Activated T-cell treated with anti-CD3 and anti-CD28 coated beads, Interleukin-2, amount 50 U/mL, for 24 hours (primary cell): ENCODE results near the gene SLC16A8.
"Not testable (repeated sequence)": the region's sequence is repeated elsewhere in the genome, so short reads cannot be mapped to it uniquely, and the experiment has no call there.

Source experiments
- DNase-seq: peaks from one replicate; pipeline ENCODE4 v3.0.0-alpha.2; 2020
- H3K27ac Mint-ChIP-seq: 2 replicates; pipeline ENCODE4 v1.8.0; 2020; ENCODE audit warnings: mild to moderate bottlenecking, mixed read lengths
- H3K27me3 Mint-ChIP-seq: 2 replicates; pipeline ENCODE4 v1.8.0; 2020; ENCODE audit warnings: mixed read lengths
- H3K36me3 Mint-ChIP-seq: 2 replicates; pipeline ENCODE4 v1.8.0; 2020; ENCODE audit warnings: low read depth, mixed read lengths
- H3K4me1 Mint-ChIP-seq: 2 replicates; pipeline ENCODE4 v1.8.0; 2020; ENCODE audit warnings: low read depth, mixed read lengths
- H3K4me3 Mint-ChIP-seq: 2 replicates; pipeline ENCODE4 v1.8.0; 2020; ENCODE audit warnings: mild to moderate bottlenecking, moderate library complexity, mixed read lengths
- H3K9me3 Mint-ChIP-seq: 2 replicates; pipeline ENCODE4 v1.8.0; 2020; ENCODE audit warnings: mixed read lengths

Gene SLC16A8

DNA sequence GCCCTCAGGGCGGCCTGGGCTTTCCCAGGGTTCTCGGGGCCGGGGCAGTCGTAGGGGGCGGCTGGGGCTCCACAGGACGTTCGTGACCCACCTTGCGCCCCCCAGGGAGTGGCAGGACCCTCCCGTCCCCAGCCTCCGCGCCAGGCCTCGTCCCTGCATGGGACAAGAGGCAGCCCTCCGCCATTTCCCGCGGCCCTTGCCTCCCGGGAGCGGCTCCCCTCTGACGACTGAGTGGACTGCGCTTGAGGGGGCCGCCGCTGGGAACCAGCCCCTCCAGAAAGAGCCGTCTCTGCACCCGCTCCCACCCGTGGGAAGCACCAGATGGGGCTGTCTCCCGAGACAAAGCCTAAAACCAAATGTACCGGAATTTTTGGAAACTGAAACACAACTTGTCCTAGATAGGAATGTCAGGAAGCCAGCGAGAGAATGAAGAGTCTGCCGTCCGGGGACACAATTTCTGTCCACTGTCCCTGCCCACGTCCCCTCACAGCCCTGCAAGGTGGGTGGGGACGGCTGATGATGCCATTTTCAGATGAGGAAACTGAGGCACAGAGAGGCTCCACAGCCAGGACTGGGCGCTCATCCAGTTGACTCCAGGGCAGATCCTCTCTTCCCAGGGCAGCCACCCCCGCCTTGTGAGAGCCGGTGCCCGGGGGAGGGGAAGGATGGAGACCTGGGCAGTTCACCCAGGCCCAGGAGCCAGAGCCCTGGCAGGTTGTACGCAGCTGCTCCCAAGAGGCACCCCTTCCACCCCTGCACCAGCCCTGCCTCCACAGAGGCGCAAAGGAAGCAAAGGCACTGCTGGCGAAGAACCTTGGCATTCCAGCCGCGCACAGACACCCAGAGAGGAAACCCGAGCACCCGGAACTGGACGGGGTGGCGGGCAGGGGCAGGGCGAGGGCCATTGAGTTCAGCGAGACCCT lies 44.8 kb downstream of the SLC16A8 start:
- H3K27me3 Mint-ChIP-seq, result no peaks in the 10 kb centered on the region
- no peaks in the 10 kb centered on the region for H3K9me3 Mint-ChIP-seq
- H3K4me3 Mint-ChIP-seq, result no peak overlapping the region

DNA sequence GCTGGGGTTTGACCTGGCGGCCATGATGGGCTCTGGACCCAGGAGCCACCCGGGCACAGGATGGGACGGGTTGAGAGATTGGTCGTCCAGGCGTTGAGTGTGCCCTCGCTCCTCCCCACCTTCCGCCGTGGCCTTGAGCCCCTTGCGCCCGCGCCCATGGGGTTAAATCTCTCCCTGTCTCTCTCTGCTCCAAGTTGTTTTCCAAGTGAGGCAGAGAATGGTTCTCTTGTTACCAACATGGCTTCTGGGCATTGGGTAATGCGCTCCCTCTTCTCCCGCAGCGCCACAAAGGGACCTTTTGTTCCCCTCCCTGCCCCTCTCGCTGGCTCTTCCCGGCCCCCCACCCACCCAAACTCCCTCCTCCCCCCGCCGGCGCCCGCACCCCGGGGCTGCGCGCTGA lies 45.6 kb downstream of the SLC16A8 start:
- Mint-ChIP-seq H3K4me1 (no peaks in the 10 kb centered on the region), H3K27ac (no peak overlapping the region), H3K27me3 (no peaks in the 10 kb centered on the region), H3K36me3 (no peaks in the 10 kb centered on the region), H3K9me3 (no peaks in the 10 kb centered on the region), H3K4me3 (no peak overlapping the region)
- no peak for DNase-seq

More for the DNA sequence above, 44.8 kb downstream of the SLC16A8 start:
- H3K27ac Mint-ChIP-seq, result no peak overlapping the region
- no peaks in the 10 kb centered on the region for H3K36me3 Mint-ChIP-seq
- no peak for DNase-seq
- no peaks in the 10 kb centered on the region for H3K4me1 Mint-ChIP-seq

DNA sequence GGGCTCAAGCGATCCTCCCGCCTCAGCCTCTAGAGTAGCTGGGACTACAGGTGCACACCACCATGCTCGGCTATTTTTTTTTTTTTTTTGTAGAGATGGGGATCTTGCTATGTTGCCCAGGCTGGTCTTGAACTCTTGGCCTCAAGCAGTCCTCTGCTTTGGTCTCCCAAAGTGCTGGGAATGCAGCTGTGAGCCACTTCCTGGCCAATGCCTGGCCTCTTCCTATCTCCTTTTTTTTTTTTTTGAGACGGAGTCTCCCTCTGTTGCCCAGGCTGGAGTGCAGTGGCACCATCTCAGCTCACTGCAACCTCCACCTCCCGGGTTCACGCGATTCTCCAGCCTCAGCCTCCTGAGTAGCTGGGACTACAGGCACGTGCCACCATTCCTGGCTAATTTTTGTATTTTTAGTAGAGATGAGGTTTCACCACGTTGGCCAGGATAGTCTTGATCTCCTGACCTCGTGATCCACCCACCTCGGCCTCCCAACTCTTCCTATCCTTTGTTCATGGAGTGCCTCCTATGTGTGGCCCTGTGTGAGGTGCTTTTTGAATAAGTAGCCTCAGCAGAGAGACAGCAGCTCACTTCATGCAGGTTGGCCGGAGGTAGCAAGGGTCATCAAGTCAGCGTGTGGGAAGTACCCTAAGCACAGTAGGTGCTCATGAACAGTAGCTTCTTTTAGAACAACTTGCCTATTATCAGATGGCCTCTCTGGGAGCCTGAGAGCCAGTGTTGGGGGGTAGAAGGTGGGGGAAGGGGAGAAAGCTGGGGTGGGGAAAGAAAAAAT lies 46.4 kb downstream of the SLC16A8 start:
- not testable (repeated sequence) for H3K4me1 Mint-ChIP-seq, H3K9me3 Mint-ChIP-seq, H3K27ac Mint-ChIP-seq, DNase-seq, H3K4me3 Mint-ChIP-seq, H3K27me3 Mint-ChIP-seq, H3K36me3 Mint-ChIP-seq

DNA sequence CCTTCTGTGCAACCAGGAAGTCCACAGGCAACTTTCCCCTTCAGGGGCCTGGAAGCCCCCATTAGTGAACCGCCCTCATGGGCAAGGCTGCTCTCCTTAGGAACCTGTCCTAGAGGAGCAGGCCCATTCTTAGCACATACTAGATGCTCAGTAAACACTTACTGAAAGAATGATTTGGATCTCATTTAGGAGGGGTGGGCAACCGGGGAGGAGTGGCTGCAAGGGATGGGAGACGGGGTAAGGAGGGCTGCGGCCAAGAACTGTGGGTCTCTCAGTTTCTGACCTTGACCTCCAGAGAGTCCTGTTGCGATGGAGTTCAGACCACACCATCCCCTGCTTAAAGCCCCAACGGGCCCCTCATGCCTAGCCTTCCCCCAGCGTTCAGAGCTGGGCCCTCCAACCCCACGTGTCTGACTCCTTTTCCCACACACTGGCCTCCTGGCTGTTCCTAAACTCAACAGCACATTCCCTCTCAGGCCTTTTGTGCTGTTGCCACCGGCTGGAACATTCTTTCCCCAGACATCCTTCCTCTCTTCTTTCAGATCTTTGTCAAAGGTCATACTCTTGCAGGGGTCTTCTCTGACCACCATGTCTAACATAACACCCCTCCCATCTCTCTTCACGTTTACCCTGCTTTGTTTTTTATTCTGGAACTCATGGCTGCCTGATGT lies 47.5 kb downstream of the SLC16A8 start:
- Mint-ChIP-seq H3K4me3 (no peak overlapping the region), H3K27ac (no peak overlapping the region), H3K27me3 (no peaks in the 10 kb centered on the region), H3K36me3 (no peaks in the 10 kb centered on the region), H3K9me3 (no peaks in the 10 kb centered on the region), H3K4me1 (no peaks in the 10 kb centered on the region)
- DNase-seq, result no peak

DNA sequence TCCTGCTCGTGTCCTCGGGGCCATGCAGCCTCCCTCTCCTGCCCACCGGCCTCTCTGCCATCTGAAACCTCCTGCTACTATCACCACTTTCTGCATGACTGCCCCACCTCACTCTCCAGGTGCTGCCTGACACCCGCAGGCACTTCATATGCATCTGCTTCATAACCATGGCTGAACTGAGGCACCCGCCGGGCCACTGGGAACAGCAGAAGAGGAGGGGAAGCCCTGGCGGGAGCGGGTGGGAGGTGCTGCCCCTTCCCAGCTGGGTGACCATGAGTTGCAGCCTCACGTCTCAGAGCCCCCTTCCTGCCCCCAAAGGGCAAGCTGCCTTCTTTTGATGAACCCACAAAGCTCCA lies 48.5 kb downstream of the SLC16A8 start:
- H3K9me3 Mint-ChIP-seq, result no peaks in the 10 kb centered on the region
- no peak overlapping the region for H3K4me3 Mint-ChIP-seq
- no peaks in the 10 kb centered on the region for H3K27me3 Mint-ChIP-seq
- no peaks in the 10 kb centered on the region for H3K36me3 Mint-ChIP-seq
- no peak overlapping the region for H3K27ac Mint-ChIP-seq
- no peaks in the 10 kb centered on the region for H3K4me1 Mint-ChIP-seq
- no peak for DNase-seq

DNA sequence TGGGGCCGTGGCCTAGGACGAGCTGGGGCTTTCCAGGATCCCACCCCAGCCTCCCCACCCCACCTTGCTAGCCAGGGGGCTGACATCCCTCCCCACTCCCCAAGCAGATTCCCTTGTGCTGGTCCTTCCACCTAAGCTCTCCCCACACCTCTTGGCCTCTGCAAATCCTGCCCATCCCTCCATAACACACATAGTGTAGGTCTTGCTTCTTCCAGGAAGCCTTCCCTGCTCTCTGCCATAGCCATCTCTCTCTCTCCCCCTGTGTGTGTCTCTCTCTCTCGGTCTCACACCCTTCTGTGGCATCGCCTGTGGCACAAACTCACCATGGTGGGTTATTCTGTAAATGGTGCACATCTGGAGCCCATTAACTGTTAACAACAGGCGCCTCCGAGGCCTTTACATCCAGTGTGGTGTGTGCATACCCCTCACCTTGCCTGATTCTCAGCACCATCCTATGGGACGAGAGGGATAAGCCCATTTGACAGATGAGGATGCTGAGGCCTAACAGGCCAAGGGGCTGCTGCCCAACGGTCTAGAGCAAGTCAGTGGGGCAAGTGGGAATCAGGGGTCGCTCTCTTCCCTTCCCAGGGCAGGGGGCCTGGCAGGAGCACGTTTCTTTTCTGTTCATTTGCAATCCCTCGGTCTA lies 49.0 kb downstream of the SLC16A8 start:
- H3K4me3 Mint-ChIP-seq, result no peak overlapping the region
- H3K4me1 Mint-ChIP-seq, result no peaks in the 10 kb centered on the region
- no peaks in the 10 kb centered on the region for H3K9me3 Mint-ChIP-seq
- no peak overlapping the region for H3K27ac Mint-ChIP-seq
- no peak for DNase-seq
- H3K27me3 Mint-ChIP-seq, result no peaks in the 10 kb centered on the region
- no peaks in the 10 kb centered on the region for H3K36me3 Mint-ChIP-seq

DNA sequence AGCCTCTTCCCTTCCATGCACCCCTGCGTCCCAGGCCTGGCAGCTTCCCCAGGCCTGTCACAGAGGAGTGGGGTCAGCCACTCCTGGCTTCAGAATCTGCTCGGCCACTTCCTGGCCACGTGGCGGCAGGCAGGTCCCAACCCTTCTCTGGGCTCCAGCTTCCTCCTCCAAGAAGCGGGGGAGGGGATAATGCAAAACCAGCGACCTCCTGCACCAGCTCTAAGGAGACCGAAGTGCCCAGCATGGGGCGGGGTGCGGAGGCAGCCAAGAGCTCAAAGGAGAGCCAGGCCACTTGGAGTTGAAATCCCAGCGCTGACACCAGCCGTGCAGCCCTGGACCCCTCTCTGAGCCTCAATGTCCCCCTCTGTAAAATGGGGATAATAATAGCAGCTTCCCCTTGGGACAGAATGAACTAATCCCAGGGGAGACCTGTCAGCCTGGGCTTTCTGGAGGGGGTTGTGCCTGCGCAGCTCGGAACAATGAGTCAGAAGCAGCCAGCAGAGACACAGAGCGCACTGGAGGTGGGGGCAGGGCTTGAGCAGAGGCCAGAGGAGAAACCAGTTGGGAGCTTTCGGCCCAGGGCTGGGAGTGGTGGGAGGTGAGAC lies 49.6 kb downstream of the SLC16A8 start:
- Mint-ChIP-seq H3K4me1 (no peaks in the 10 kb centered on the region), H3K9me3 (no peaks in the 10 kb centered on the region), H3K27ac (no peak overlapping the region), H3K4me3 (no peak overlapping the region), H3K27me3 (no peaks in the 10 kb centered on the region), H3K36me3 (no peaks in the 10 kb centered on the region)
- DNase-seq, result no peak

DNA sequence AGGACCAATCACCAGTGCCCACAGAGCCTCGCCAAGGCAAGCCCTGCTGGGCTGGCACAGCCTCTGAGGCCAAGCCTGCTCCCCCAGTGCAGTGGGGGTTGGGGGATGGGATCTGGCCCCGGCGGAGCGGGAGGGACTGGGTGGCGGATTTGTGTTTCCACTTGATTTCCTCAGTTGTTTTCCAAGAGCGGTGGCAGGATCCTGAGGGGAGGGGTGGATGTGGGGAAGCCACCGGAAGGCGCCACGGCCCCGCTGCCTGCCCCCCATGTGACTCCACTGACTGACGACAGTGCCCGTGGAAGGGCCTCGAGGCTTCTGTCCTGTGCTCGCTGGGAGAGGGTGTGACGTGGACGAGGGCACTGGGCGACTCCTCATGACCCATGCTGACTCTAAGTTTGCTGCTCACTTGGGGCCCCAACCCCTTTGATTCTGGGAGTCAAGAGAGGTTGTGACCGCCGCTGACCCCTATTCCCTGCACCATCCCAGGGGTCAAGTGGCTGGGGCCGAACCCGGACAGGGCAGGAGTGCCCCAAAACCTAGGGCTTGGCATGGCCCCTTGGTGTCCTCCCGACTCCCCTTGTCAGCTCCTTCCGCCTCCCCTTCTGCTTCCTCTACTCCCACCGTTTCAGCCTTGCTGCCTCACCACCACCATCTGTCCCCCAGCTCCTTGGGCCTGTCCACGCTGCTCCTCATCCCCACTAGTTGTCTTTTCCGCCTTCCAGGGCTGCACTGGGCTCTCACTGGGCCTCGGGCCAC lies 50.3 kb downstream of the SLC16A8 start:
- Mint-ChIP-seq H3K36me3 (no peaks in the 10 kb centered on the region), H3K27ac (no peak overlapping the region), H3K4me3 (no peak overlapping the region), H3K27me3 (no peaks in the 10 kb centered on the region), H3K4me1 (no peaks in the 10 kb centered on the region), H3K9me3 (no peaks in the 10 kb centered on the region)
- no peak for DNase-seq

DNA sequence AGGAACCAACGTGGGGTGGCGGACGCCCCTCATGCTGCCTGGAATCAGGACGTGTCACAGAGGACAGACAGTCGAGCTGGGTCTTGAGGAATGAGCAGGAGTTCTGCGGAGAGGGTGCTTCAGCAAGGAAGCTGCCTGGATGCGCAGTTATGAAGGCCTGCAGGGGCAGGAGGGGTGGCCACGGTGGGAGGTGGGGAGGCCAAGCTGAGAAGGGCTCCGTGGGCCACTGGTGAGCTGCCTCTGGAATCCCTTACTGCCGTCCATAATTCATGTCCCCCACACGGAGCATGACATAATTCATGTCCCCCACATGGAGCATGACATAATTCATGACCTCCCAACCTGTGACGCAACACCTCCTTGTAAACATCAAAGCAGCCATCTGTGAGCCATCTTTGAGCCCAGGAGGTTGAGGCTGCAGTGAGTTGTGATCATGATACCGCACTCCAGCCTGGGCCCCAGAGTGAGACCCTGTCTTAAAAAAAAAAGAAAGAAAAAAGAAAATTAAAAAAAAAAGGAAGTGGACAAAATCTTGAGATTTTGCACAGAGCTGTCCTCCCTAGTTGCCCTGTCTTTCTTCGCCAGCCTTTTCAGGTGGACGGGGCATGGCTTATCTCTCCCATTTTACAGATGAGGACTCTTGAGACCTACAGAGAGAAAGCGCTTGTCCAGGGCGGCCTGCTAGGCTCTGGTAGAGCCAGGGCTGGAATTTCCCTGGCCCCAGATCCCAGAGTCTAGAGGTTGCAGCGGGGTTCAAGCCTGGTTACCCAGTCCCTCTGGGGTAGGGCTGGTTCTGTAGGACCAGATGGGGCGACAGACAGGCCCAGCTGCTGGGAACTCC lies 51.1 kb downstream of the SLC16A8 start:
- Mint-ChIP-seq H3K27me3 (no peaks in the 10 kb centered on the region), H3K9me3 (no peaks in the 10 kb centered on the region), H3K27ac (no peak overlapping the region), H3K4me3 (no peak overlapping the region), H3K36me3 (no peaks in the 10 kb centered on the region), H3K4me1 (no peaks in the 10 kb centered on the region)
- no peak for DNase-seq

DNA sequence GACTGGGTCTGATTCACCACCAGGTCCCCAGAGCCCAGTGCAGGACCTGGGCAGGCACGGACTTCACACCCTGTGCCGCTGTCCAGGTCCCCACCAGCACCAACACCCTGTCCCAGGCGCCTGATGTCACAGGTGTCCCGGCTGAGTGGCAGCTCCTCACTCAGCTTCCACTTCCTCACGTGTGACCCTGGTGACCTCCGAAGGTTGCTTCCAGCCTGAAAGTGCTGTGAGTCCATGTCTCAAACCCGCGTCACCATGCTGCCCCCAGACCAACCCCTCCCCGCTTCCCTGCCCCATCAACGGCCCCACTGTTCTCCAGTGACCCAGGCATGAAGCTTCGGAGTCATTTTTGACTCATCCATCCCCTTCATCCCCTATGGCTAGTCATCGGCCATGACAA lies 52.5 kb downstream of the SLC16A8 start:
- H3K4me1 Mint-ChIP-seq, result no peaks in the 10 kb centered on the region
- no peaks in the 10 kb centered on the region for H3K9me3 Mint-ChIP-seq
- no peaks in the 10 kb centered on the region for H3K27me3 Mint-ChIP-seq
- H3K36me3 Mint-ChIP-seq, result no peaks in the 10 kb centered on the region
- DNase-seq, result no peak
- no peak overlapping the region for H3K27ac Mint-ChIP-seq
- H3K4me3 Mint-ChIP-seq, result no peak overlapping the region

DNA sequence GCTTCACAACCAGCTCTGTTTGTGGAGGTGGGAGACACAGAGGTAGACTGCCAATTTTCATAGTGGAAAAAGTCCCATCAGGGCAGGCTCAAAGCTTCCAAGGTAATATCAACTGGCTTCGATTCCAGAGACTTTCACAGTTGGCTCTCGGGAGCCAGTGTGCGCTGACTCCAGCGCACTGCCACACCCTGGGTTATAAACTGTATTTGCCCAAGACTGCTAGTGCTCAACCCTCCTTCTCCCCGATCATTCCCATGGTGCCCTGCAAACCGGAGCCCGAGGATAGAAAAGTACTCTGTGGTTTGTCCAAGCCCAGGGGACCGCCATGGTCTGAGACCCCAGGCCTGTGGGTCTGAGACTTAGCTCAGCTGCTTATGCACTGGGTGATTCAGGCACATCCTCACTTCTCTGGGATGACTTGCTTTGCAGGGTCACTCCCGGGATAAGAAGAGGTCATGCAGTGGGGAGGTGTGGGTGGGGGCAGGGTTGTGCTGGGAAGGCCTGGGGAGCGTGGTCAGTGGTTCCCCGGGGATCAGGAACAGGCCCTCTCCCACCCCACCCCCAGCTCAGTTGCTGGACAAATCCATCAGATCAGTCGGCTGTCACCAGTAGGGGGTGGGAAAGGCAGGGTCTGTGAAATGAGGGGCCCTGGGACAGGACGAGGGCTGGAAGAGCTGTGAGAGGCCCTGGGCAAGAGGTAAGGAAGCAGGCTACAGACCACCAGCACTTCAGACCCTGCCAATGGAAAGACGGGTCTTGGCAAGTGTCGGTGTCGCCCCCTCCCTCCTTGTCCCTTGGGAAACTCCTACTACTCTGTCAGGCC lies 53.5 kb downstream of the SLC16A8 start:
- H3K9me3 Mint-ChIP-seq, result no peaks in the 10 kb centered on the region
- H3K4me3 Mint-ChIP-seq, result no peak overlapping the region
- H3K4me1 Mint-ChIP-seq, result no peaks in the 10 kb centered on the region
- no peak for DNase-seq
- no peaks in the 10 kb centered on the region for H3K27me3 Mint-ChIP-seq
- no peak overlapping the region for H3K27ac Mint-ChIP-seq
- H3K36me3 Mint-ChIP-seq, result no peaks in the 10 kb centered on the region

DNA sequence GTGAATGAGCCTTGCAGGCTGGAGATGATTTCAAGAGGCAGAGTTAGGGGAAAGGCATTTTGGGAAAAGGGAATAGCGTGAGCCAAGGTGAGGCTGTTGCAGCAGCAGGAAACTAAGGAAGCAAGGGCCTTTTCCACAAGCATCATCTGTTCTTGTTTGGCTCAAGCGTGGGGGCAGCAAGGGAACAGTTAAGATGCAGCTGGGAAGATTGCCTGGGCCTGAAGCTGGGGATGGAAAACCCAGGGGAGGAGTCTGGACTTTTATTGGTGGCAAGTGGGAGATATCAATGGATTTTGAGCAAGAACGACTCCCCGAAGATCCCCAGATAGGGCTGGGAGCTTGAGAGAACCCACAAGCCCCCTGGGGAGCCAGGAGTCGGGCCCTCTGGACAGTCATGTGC lies 54.1 kb downstream of the SLC16A8 start:
- H3K27me3 Mint-ChIP-seq, result no peaks in the 10 kb centered on the region
- no peaks in the 10 kb centered on the region for H3K4me1 Mint-ChIP-seq
- H3K36me3 Mint-ChIP-seq, result no peaks in the 10 kb centered on the region
- DNase-seq, result no peak
- H3K4me3 Mint-ChIP-seq, result no peak overlapping the region
- no peaks in the 10 kb centered on the region for H3K9me3 Mint-ChIP-seq
- no peak overlapping the region for H3K27ac Mint-ChIP-seq
